HS-5 (cell line): ENCODE results near the gene DUOXA2.
"Not testable (repeated sequence)": the region's sequence is repeated elsewhere in the genome, so short reads cannot be mapped to it uniquely, and the experiment has no call there.

Experiments
- DNase-seq: peaks from one replicate; pipeline ENCODE4 v3.0.0-alpha.2; 2012; ENCODE audit warnings: low read depth

The DUOXA2 gene

GRCh38 chr15:45117308-45118130 is 3.4 kb downstream of the DUOXA2 start:
- DNase-seq = no peak

GRCh38 chr15:45118131-45118588 is 4.0 kb downstream of the DUOXA2 start:
- peak; percentile 31 for DNase-seq

- no peak for DNase-seq
Observed at GRCh38 chr15:45118996-45119395, 4.9 kb downstream of the DUOXA2 start.

GRCh38 chr15:45120081-45120972 is 6.2 kb downstream of the DUOXA2 start:
- DNase-seq = no peak

DNA sequence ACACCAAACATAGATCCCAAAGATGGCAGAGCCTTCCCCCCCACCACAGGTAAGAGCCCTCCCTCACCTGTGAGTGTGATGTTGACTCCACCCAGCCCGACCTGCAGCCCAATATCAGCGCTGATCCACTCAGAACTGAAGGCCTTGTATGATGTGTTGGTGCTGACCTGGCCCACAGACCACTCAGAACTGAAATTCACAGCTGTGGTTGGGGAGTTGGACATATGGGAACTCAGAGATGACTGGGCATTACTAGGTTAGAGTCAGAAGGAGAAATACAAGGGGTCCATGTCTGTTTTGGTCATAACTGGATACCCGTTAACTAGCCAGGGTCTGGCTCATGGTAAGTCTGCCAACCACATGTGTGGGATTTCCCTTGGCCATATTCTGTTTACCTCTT is 6.9 kb downstream of the DUOXA2 start:
- no peak for DNase-seq

DNA sequence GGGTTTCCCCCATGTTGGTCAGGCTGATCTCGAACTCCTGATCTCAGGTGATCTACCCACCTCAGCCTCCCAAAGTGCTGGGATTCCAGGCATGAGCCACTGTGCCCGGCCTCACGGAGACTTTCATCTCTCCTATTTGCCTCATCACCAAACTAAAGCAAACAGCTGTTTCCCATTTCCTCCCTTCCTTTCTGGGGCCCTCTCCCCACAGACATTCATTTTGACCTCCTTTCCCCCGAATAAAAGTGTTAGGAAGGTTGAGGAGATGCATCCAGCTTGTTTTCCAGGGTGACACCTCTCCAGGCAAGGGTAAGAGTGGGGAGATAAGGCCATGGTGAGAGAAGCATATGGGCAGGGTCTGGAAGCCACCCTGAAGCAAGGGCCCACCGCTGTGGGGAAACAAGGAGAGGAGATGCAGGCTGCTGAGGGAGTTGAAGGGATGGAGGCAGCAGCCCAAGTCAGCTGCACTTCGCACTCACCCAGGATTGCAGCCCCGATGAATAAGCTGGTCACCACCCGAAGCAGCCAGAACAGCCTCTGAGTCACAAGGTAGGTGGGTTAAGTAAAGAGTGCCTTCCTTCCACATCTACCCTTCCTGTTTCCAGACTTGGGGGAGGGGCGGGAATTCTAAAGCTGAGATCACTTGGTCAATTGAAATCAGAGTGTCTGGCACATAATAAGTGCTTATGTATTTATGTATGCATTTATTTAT is 7.7 kb downstream of the DUOXA2 start:
- DNase-seq = peak; percentile 78

GRCh38 chr15:45122719-45123118 is 8.6 kb downstream of the DUOXA2 start:
- no peak for DNase-seq

DNA sequence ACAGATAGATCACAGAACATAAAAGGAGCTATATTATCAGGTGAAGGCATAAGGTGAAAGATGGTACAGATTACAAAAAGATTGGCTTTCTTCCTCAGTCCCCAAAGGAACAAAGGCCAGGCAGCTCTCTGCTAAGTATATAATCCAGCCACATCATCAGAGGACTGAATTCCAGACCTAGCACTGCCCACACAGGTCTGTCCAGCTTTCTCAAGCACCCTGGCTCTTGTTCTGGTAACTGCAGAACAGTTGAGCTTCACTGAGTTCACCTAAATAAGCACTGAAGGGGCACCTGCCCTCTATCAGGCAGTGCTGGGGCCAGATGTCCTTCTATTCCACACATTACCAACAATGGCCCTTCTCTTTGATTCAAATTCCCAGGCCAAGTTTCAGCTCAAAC is 9.3 kb downstream of the DUOXA2 start:
- no peak for DNase-seq

DNA sequence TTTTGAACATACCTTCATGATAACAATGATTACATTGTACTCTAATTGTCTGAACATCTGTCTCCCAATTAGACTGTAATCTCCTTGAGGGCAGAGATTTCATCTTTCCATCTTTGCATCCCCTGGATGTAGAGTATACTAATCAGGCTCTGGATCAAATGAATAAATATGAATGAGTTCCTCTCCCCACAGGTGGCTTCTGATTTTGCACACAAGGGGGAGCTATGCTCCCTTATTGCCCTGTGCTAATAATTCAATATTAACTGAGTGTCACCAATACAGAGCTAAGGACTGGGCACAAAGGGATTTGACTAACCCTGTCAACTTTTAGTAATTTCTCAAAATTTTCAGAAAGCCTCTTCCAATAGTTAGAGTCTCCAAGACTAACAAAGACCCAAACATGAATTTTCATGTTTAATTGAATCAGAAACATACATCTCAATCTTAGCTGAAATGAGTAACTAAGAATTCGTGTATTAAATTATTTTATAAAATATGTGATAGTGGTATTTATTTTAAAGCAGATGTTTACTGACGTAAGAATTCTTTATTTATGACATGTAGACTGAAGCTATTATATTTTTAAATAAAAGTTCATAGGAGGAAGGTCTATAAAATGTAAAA is 12.5 kb downstream of the DUOXA2 start:
- DNase-seq = no peak

- DNase-seq = no peak
Observed at GRCh38 chr15:45128971-45129639, 15.0 kb downstream of the DUOXA2 start.

DNA sequence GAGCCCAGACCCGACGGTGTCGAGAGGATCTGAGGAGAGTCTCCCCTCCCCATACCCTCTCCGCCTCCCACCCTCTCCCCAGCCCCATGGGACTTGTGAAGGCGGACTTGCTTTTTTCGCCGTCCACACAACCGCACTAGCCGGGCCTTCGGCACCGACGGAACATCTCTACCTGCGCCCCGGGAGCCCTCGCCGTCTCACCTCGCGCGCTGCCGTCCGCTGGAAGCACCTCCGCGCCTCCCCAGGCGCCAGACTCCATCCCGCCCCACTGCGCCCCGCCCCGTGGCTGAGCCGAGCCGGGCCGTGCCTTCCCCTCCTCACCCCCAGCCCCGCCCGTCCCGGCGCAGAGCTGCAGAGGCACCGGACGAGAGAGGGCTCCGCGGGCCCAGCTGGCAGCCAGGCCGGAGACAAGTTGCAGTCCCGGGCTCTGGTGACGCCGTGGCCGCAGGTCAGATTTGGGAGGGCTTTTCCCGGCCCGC is 15.6 kb downstream of the DUOXA2 start, which contains the start of the genes DUOX1 and DUOXA1:
Gene DUOX1 (plus strand): TSS at position 344 of the 479 bp plus-strand sequence. CDS start 1,973 bp downstream, outside the sequence.
Gene DUOXA1 (minus strand): TSS at position 229 of the 479 bp plus-strand sequence. CDS start 6,865 bp downstream, outside the sequence.
- DNase-seq = no peak

DNA sequence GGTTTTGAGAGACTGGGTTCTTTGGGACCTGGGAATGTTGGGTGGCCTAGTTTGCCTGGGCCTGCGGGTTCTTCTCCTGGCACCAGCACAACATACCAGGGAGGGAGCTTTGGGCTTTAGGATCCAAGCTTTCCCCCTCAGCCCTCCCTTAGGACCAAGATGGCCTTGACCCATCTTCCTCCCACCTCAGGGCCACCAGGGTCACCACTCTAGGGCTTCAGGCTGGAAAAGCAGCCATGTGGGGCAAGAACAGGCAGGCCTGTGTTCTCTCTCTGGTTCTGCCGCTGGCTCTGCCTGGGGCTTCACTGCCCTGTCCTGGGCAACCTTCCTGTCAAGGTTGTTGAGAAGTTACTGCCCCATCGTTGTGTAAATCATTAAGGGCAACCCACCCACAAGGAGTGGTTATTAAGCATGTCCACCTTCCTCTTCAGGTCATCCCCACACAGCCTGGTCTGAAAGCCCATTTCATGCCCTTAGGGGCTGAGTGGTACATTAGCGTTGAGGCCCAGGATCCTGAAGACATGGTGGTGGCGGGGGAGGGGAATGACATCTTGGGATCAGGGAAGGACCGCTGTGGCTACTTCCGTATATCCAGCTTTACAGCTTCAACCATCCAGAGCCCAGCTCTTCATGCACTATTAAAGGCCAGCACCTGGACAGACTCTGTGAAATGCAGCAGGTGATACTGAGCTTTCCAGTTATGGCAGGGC is 16.3 kb downstream of the DUOXA2 start:
- no peak for DNase-seq

GRCh38 chr15:45131510-45131909 is 17.4 kb downstream of the DUOXA2 start:
- DNase-seq = no peak

DNA sequence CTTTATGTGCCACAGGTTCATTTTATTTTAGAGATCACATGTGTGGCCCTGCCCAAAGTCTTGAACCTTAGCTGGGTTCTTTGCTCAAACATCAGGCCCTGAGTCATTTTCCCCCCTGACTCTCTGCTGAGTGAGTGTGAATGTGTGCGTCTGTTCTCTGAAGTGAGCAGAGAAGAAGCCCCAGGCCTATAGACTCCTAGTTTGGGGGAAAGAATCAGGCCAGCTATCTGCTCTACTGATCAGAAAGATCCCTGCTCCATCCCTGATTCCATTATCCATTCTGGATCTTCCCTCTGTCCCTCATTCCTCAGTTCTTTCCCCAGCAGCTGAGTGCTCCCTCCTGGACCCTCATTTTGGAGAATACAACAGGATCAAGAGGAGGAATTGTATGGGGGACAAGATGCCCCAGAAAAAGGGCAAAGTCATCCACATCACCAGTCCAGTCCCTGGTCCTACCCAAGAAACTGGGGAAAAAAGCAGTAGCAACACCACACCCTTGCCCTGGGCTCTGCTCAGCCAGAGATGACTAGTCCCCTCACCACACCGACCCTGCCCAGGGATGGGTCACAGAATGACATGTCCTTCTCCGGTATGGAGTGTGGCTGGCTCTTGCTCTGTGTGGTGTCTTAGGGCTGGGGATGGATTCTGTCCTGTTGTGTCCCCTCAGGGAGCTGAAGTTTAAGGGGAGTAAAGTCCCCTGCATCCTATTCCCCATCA is 18.9 kb downstream of the DUOXA2 start:
- DNase-seq = no peak

- DNase-seq = no peak
Observed at GRCh38 chr15:45133561-45133920, 19.4 kb downstream of the DUOXA2 start.

- no peak for DNase-seq
Observed at GRCh38 chr15:45134046-45134445, 19.9 kb downstream of the DUOXA2 start.

GRCh38 chr15:45134682-45135604 is 20.8 kb downstream of the DUOXA2 start:
- DNase-seq = no peak

DNA sequence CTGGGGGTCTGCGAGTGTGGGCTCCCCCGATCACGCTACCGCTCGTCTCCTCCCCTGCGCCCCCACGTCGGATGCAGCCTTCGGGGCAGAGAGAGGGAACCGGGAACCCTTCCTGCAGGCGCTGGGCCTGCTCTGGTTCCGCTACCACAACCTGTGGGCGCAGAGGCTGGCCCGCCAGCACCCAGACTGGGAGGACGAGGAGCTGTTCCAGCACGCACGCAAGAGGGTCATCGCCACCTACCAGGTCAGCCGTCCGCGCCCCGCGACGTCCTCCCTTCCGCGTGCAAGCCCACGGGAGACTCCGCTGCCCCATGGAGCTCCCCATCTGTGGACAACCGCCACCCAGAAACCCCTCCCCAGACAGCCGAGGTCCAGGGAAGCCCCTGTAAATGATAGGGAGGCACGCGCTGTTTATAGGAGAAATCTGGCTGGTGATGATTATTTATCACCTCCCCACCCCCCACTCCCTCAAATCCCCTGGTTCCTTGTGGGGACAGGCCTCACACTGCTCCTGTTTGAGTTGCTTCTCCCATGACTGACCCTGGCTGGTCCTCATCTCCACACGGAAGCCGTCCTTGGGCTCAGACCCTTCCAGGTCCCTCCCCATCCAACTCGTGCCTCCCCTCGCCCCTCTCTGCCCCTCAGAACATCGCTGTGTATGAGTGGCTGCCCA is 21.7 kb downstream of the DUOXA2 start:
- DNase-seq = not testable (repeated sequence)
